A549 (cell line): ENCODE measurements around the gene RMND5B.

Experiments
- CEBPB ChIP-seq, 2 experiments: fragments of >200 bp in 1 of 2; sonication (Bioruptor Twin) in 1 of 2; formaldehyde crosslinking in 1 of 2; IDR thresholded peaks; 2 replicates each; pipeline ENCODE4 v1.6.1; 2012 to 2016
- MAFK ChIP-seq: fragments of 450-650 bp; IDR thresholded peaks from 2 replicates; pipeline ENCODE4 v1.6.1; 2014; ENCODE audit not compliant: partially characterized antibody
- PHF8 ChIP-seq: fragments of 200-600 bp; sonication (generic); IDR thresholded peaks from 2 replicates; pipeline ENCODE4 v1.6.1; 2016; ENCODE audit warnings: low read depth, mild to moderate bottlenecking, antibody characterized with exemption, moderate library complexity, borderline replicate concordance
- POLR2A ChIP-seq: IDR thresholded peaks from 2 replicates; pipeline ENCODE4 v1.6.1; 2012; ENCODE audit warnings: mild to moderate bottlenecking, low read length
- POLR2AphosphoS2 ChIP-seq: conservative IDR thresholded peaks from 2 replicates; pipeline ENCODE4 v1.6.1; 2012; ENCODE audit warnings: low read length, improper control_type of control experiment, inconsistent platforms

DNA sequence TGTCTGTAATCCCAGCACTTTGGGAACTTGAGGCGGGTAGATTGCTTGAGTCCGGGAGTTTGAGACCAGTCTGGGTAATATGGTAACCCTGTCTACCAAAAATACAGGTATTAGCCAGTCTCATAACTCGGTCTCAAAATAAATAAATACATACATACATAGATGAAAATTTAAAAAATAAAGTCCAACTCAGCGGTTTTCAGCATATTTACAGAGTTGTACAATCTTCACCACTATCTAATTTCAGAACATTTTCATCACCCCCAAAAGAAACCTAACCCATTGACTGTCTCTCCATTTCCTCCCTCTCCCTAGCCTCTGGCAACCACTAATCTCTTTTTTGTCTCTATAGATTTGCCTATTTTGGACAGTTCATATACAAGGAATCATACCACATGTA is 10.7 kb downstream of the RMND5B start:
- no peak for TF ChIP-seq POLR2A
- TF ChIP-seq PHF8 = no peak
- no peak for TF ChIP-seq CEBPB (IDR thresholded peaks at IDR 0.05)
- TF ChIP-seq POLR2AphosphoS2 = no peak
- TF ChIP-seq MAFK = peak; percentile 35
